K562 (cell line): ENCODE results near the gene ARHGAP4. TPM values are rescaled to one million over a fixed set of nuclear protein-coding genes. Genes with fewer than 3 reads are reported as not detected.

Experiments
- ATAC-seq: fragments of 200-7000 bp; cut with Tn5 transposase; 3 replicates; pipeline ENCODE4 v1.9.1; 2020; ENCODE audit warnings: moderate library complexity
- BruUV-seq: library from RNA; stranded (reverse); fragments of 400-500 nt; replicated peaks from 2 replicates; lab custom pipeline; 2021; lab: Mats Ljungman, UMichigan
- CTCF ChIA-PET: fragments of 300-600 bp; formaldehyde crosslinking; extraction: SDS; loops from one replicate; lab custom pipeline; 2021; ENCODE audit warnings: low intra/inter-chr PET ratio; lab: Yijun Ruan, JAX
- POLR2A ChIA-PET: fragments of 300-600, 350-650 bp; sonication (Branson Sonifier 250); formaldehyde crosslinking; extraction: SDS; loops from one replicate; lab custom pipeline; 2021; ENCODE audit warnings: antibody characterized with exemption, inconsistent platforms; lab: Yijun Ruan, JAX
- DNase-seq, 4 experiments: peaks; one replicate each; pipeline versions ENCODE4 v3.0.0 to v3.0.0-alpha.2; 2011 to 2018; ENCODE audit warnings: low spot score in 3 of 4, mixed read lengths in 3 of 4; ENCODE audit errors: extremely low read depth in 1 of 4
- FAIRE-seq: peaks from 2 replicates; lab custom pipeline; 2011; peaks lifted over from hg19 to GRCh38; lab: Jason Lieb, UNC
- H2AFZ ChIP-seq: 2 replicates; pipeline ENCODE4 v1.6.0; 2011; ENCODE audit warnings: low read depth, low read length, control low read depth, inconsistent platforms
- H3K27ac ChIP-seq: fragments of 200-600 bp; 3 replicates; pipeline ENCODE4 v1.8.0; 2011; ENCODE audit warnings: low read depth, mild to moderate bottlenecking, control low read depth, inconsistent platforms, low read length, moderate library complexity, mixed read lengths; ENCODE audit errors: extremely low read depth
- H3K27me3 ChIP-seq, 2 experiments: fragments of 300-600 bp in 1 of 2; 2 replicates in 1 of 2; 3 replicates in 1 of 2; pipeline versions ENCODE4 v1.6.0 to v1.8.0; 2011; ENCODE audit warnings: inconsistent platforms in 2 of 2, low read length in 2 of 2, mild to moderate bottlenecking in 1 of 2, mixed read lengths in 1 of 2, moderate library complexity in 1 of 2; ENCODE audit not compliant: control insufficient read depth in 2 of 2, insufficient read depth in 2 of 2
- H3K36me3 ChIP-seq: fragments of 300-600 bp; 3 replicates; pipeline ENCODE4 v1.8.0; 2011; ENCODE audit warnings: mild to moderate bottlenecking, low read length, inconsistent platforms; ENCODE audit not compliant: control insufficient read depth, insufficient read depth
- H3K4me1 ChIP-seq, 2 experiments: fragments of 200-600 bp in 1 of 2; replicated peaks in 1 of 2; 2 replicates in 1 of 2; 3 replicates in 1 of 2; pipeline versions ENCODE4 v1.5.1 to v1.8.0; 2011; ENCODE audit warnings: inconsistent platforms in 2 of 2, low read length in 2 of 2, mild to moderate bottlenecking in 1 of 2, mixed read lengths in 1 of 2, moderate library complexity in 1 of 2; ENCODE audit not compliant: control insufficient read depth in 2 of 2, insufficient read depth in 2 of 2
- H3K4me2 ChIP-seq: 2 replicates; pipeline ENCODE4 v1.6.1; 2011; ENCODE audit warnings: low read length, control low read depth, inconsistent platforms, mixed read lengths; ENCODE audit not compliant: insufficient read depth
- H3K4me3 ChIP-seq: fragments of 200-600 bp; sonication (generic), shearing (Covaris generic); 2 replicates; pipeline ENCODE4 v1.5.1; 2016; ENCODE audit warnings: control low read depth, inconsistent platforms
- H3K79me2 ChIP-seq: fragments of 200-600 bp; 3 replicates; pipeline ENCODE4 v1.8.0; 2011; ENCODE audit warnings: low read length, inconsistent platforms; ENCODE audit not compliant: control insufficient read depth, insufficient read depth
- H3K9ac ChIP-seq, 2 experiments: 2 replicates each; pipeline versions ENCODE4 v1.6.0 to v1.6.1; 2011; ENCODE audit warnings: low read depth in 2 of 2, low read length in 2 of 2, control low read depth in 1 of 2, inconsistent platforms in 1 of 2, mild to moderate bottlenecking in 1 of 2, mixed read lengths in 1 of 2; ENCODE audit not compliant: insufficient read depth in 1 of 2
- H3K9me1 ChIP-seq: one replicate; pipeline ENCODE4 v1.6.0; 2011; ENCODE audit warnings: inconsistent platforms, mild to moderate bottlenecking, low read length, moderate library complexity; ENCODE audit not compliant: control insufficient read depth, insufficient read depth
- H3K9me3 ChIP-seq: replicated peaks from 2 replicates; pipeline ENCODE4 v1.5.1; 2011; ENCODE audit warnings: low read depth, low read length, inconsistent platforms; ENCODE audit not compliant: control insufficient read depth, insufficient read depth
- H4K20me1 ChIP-seq: replicated peaks from 2 replicates; pipeline ENCODE4 v1.6.1; 2011; ENCODE audit warnings: low read length, inconsistent platforms, mixed read lengths; ENCODE audit not compliant: control insufficient read depth, insufficient read depth
- CBFA2T3 ChIP-seq: fragments of 450-650 bp; IDR thresholded peaks from 2 replicates; pipeline ENCODE4 v1.6.1; 2017
- CTBP1 ChIP-seq: fragments of 450-650 bp; IDR thresholded peaks from 2 replicates; pipeline ENCODE4 v1.6.1; 2016; ENCODE audit warnings: borderline replicate concordance
- HES1 ChIP-seq: fragments of 450-650 bp; IDR thresholded peaks from 2 replicates; pipeline ENCODE4 v1.6.1; 2016; ENCODE audit warnings: low read depth, mild to moderate bottlenecking, moderate library complexity
- KAT7 ChIP-seq: sonication (generic); formaldehyde crosslinking; IDR thresholded peaks from 2 replicates; pipeline ENCODE4 v1.8.0; 2022; ENCODE audit warnings: missing genetic modification reagents, mild to moderate bottlenecking, borderline replicate concordance
- MEF2D ChIP-seq: conservative IDR thresholded peaks from 2 replicates; pipeline ENCODE4 v1.6.1; 2016; ENCODE audit warnings: low read depth, missing genetic modification characterization, missing compliant biosample characterization
- RBM22 ChIP-seq: fragments of 200-400 bp; formaldehyde crosslinking; IDR thresholded peaks from 2 replicates; pipeline ENCODE4 v1.6.1; 2018; ENCODE audit warnings: low read length, low read depth; ENCODE audit not compliant: poor library complexity, severe bottlenecking
- ZC3H4 ChIP-seq: sonication (generic); formaldehyde crosslinking; IDR thresholded peaks from 2 replicates; pipeline ENCODE4 v1.9.0; 2021; ENCODE audit warnings: missing genetic modification reagents, borderline replicate concordance
- ZNF165 ChIP-seq: fragments of 250-450 bp; sonication (Bioruptor Pico); IDR thresholded peaks from 2 replicates; pipeline ENCODE4 v1.4.0; 2020; ENCODE audit warnings: borderline replicate concordance
- WGBS: fragments of 100-300 bp; shearing (Covaris generic); methylation state at CpG from one replicate; pipeline ENCODE4 v1.1.6; 2016; ENCODE audit warnings: low coverage, mixed read lengths; ENCODE audit not compliant: insufficient coverage; ENCODE audit errors: missing lambda C conversion rate; 5-methylcytosine and 5-hydroxymethylcytosine counted together
- in situ Hi-C: fragments of 300-500 bp; cut with MboI; formaldehyde crosslinking; loops from 4 replicates; pipeline ENCODE4 v1.15.0; 2018; ENCODE audit warnings: inconsistent platforms, mixed read lengths
- intact Hi-C: fragments of 100-400 bp; cut with micrococcal nuclease; formaldehyde crosslinking; loops from 2 replicates; pipeline ENCODE4 v1.14.2; 2022
- polyA plus RNA-seq, 8 experiments: library from polyadenylated mRNA; depleted of rRNA in 4 of 8; stranded (reverse) in 5 of 8; unstranded in 3 of 8; fragments of >200 nt; fragmentation: Nextera tagmentation in 2 of 8; fragmentation: Illumina TruSeq in 1 of 8; extraction: Ambion mirVana in 2 of 8; extraction: Trizol in 1 of 8; gene quantifications; 2 replicates each; pipeline versions ENCODE4 v1.2.1 to v1.2.3, GENCODE V29; 2011 to 2014; ENCODE audit warnings: inconsistent platforms in 1 of 8, missing spikeins in 1 of 8
- total RNA-seq, 7 experiments: library from RNA; depleted of rRNA in 6 of 7; stranded (reverse); fragments of >200 nt in 6 of 7; fragmentation: Illumina TruSeq in 2 of 7; extraction: Trizol in 2 of 7; gene quantifications; 2 replicates each; pipeline versions ENCODE4 v1.2.1 to v1.2.3, GENCODE V29; 2011 to 2021; ENCODE audit warnings: low replicate concordance in 1 of 7
- TF ChIP-seq, protein P1 (sequence below), 2 experiments: fragments of 450-650 bp; IDR thresholded peaks; 2 replicates each; pipeline ENCODE4 v1.6.1; 2016
- TF ChIP-seq, protein P2 (sequence below): fragments of 450-650 bp; formaldehyde crosslinking; IDR thresholded peaks from 2 replicates; pipeline ENCODE4 v1.4.0; 2022; ENCODE audit warnings: missing genetic modification characterization
- TF ChIP-seq, protein P3 (sequence below): fragments of 250-450 bp; sonication (Bioruptor Pico); IDR thresholded peaks from 2 replicates; pipeline ENCODE4 v1.8.0; 2021; ENCODE audit warnings: moderate library complexity, mild to moderate bottlenecking, inconsistent platforms

The ARHGAP4 gene
- total and polyA plus RNA-seq, 9 of the 15 experiments (the other 6 are each of a cell fraction or from before 2014, with no cell fraction given), result 0.30 to 81.8 (median 13.5) TPM

DNA sequence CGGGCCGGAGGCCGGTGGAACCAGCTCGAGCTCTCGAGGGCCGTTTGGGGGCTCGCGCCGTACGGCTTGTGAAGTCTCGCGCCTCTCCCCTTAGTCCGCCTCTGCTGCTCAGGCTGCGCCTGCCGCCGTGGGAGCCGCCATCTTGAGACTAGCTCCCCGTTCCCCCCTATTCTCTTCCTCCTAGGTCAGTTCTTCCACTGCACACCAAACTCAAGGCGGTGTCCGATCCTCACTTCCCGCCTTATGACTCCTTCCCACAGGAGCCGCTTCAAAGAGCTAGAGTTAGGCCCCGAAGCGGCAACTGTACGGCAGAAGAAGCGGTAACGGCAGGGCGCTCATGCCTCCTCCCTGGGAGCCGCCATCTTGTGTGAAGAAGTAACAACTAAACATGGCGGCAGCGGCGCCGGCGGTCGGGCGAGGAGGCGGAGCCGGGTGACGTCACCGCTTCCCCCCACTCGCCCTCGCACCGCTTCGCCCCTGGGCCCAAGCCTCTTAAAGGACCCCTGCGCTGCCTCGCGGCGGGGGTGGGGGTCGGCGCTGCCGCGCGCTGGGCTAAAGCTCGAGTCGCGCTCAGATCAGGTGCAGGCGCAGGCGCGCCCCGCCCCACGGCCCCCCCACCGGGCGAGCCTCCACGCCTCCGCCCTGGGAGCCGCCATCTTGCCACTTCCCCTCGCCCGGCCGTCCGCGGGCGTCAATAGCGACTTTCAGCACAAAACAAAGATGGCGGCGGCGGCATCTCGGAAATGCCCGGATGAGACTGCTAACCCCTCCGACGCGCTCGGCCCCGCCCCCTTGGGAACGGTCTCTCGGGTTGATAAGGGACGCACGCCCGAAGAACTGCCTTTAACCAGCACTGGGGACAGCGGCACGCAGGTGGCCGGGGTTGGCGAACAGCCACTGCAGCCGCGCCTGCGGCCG is 45.6 kb upstream of the ARHGAP4 start, which contains the start of gene HCFC1:
TSS of gene HCFC1 (minus strand) at position 369 of the 918 bp plus-strand sequence. CDS start 978 bp downstream, outside the sequence.
- H3K27me3 ChIP-seq, result no peaks in the 10 kb centered on the region
- FAIRE-seq (peak; percentile 64), DNase-seq (peak; percentile 68 to 93 (median 74)), ATAC-seq (peak; percentile 60)
- H3K9me1 ChIP-seq, result peaks cover 5% of the 10 kb centered on the region
- no peaks in the 10 kb centered on the region for H3K9me3 ChIP-seq
- H3K36me3 ChIP-seq, result peaks cover 31% of the 10 kb centered on the region; the same call in 2 of the 3 replicates
- ChIA-PET CTCF (no interaction called here), POLR2A (interaction anchor here (0.6 to 3.4 kb wide), 13 partner anchors 10 to 199 kb away, joined by 3 to 16 read pairs (median 4); partner anchors contain the start of gene MECP2)
- BruUV-seq, result no TSS peak
- H2AFZ ChIP-seq, result peak within 1 kb of the TSS; percentile 91
- WGBS, result under 1% methylated on average over 40 of the region's 96 CpGs
- peaks cover 34 to 57% of the 10 kb centered on the region in 2 experiments for H3K4me1 ChIP-seq
- peaks cover 69% of the 10 kb centered on the region for H3K79me2 ChIP-seq
- peaks cover 32% of the 10 kb centered on the region for H4K20me1 ChIP-seq
- peak within 1 kb of the TSS; percentile 97 for H3K4me2 ChIP-seq
- H3K27ac ChIP-seq, result peak within 1 kb of the TSS; percentile 100
- intact Hi-C loops, result loop anchor here (1.0 to 2.0 kb wide), 2 partner anchors 44 to 49 kb away; no protein-coding TSS in a partner anchor
- in situ Hi-C loops, result no loop called here
- peak within 1 kb of the TSS; percentile 99 to 100 for H3K9ac ChIP-seq
- peak within 1 kb of the TSS; percentile 84 for H3K4me3 ChIP-seq
- TF ChIP-seq ZNF165 (CRISPR knock-in tag) (no peak; the same call in 1 of the 2 replicates), MEF2D (peak; percentile 60; the same call in 1 of the 2 replicates), KAT7 (peak; percentile 96), ZC3H4 (CRISPR knock-in tag) (no peak), CTBP1 (peak; percentile 51; the same call in 1 of the 2 replicates), HES1 (no peak), RBM22 (peak; percentile 75), CBFA2T3 (0 out of 2 replicates have a peak, but pooled peaks have one; percentile 5)
- TF ChIP-seq, protein P1, sequence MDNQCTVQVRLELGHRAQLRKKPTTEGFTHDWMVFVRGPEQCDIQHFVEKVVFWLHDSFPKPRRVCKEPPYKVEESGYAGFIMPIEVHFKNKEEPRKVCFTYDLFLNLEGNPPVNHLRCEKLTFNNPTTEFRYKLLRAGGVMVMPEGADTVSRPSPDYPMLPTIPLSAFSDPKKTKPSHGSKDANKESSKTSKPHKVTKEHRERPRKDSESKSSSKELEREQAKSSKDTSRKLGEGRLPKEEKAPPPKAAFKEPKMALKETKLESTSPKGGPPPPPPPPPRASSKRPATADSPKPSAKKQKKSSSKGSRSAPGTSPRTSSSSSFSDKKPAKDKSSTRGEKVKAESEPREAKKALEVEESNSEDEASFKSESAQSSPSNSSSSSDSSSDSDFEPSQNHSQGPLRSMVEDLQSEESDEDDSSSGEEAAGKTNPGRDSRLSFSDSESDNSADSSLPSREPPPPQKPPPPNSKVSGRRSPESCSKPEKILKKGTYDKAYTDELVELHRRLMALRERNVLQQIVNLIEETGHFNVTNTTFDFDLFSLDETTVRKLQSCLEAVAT (IDR thresholded peaks at IDR 0.05), result 0 out of 4 replicates have a peak, but pooled peaks of 1 of the 2 experiments have one; percentile 45
- TF ChIP-seq, protein P2, sequence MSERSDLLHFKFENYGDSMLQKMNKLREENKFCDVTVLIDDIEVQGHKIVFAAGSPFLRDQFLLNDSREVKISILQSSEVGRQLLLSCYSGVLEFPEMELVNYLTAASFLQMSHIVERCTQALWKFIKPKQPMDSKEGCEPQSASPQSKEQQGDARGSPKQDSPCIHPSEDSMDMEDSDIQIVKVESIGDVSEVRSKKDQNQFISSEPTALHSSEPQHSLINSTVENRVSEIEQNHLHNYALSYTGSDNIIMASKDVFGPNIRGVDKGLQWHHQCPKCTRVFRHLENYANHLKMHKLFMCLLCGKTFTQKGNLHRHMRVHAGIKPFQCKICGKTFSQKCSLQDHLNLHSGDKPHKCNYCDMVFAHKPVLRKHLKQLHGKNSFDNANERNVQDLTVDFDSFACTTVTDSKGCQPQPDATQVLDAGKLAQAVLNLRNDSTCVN (CRISPR knock-in tag), result no peak; the same call in 1 of the 2 replicates
- TF ChIP-seq, protein P3, sequence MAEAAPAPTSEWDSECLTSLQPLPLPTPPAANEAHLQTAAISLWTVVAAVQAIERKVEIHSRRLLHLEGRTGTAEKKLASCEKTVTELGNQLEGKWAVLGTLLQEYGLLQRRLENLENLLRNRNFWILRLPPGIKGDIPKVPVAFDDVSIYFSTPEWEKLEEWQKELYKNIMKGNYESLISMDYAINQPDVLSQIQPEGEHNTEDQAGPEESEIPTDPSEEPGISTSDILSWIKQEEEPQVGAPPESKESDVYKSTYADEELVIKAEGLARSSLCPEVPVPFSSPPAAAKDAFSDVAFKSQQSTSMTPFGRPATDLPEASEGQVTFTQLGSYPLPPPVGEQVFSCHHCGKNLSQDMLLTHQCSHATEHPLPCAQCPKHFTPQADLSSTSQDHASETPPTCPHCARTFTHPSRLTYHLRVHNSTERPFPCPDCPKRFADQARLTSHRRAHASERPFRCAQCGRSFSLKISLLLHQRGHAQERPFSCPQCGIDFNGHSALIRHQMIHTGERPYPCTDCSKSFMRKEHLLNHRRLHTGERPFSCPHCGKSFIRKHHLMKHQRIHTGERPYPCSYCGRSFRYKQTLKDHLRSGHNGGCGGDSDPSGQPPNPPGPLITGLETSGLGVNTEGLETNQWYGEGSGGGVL (CRISPR knock-in tag), result no peak
